Coronary artery (tissue), 2 donors: ENCODE measurements around the gene NPY5R.

Source experiments
- DNase-seq: peaks from one replicate; pipeline ENCODE4 v3.0.0-alpha.2; 2017; ENCODE audit warnings: low spot score
- H3K27ac ChIP-seq, 2 donors: fragments of 200-600 bp; sonication (generic); one replicate each; pipeline ENCODE4 v1.5.1; 2016 to 2019
- H3K4me3 ChIP-seq: fragments of 200-600 bp; sonication (generic); 2 replicates; pipeline ENCODE4 v1.5.1; 2016; ENCODE audit warnings: mild to moderate bottlenecking, moderate library complexity
- TF ChIP-seq, protein P1 (sequence below): fragments of 200-600 bp; sonication (generic); IDR thresholded peaks from one replicate; pipeline ENCODE4 v1.5.1; 2019; ENCODE audit warnings: antibody characterized with exemption

The NPY5R gene

DNA sequence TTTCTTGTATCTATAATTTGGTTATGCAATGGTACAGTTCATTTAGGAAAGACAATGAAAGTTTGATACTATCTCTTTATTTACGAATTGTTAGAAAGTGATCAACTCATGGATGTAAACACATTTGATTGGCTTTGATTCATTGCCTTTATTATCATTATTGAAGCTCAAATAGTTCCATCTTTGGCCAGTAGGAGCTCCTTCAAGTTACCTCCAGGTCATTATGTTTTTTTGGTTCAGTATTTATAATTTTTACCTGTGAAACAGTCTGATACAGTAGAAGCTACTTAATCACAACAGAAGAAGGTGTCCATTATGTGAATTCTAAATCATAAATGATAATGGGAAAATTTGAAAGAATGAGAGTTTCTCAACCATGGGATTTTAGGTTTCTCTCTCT is 12.4 kb downstream of the NPY5R start:
- DNase-seq = no peak
- Histone ChIP-seq H3K27ac (no peak overlapping the region), H3K4me3 (no peak overlapping the region)
- TF ChIP-seq, protein P1, sequence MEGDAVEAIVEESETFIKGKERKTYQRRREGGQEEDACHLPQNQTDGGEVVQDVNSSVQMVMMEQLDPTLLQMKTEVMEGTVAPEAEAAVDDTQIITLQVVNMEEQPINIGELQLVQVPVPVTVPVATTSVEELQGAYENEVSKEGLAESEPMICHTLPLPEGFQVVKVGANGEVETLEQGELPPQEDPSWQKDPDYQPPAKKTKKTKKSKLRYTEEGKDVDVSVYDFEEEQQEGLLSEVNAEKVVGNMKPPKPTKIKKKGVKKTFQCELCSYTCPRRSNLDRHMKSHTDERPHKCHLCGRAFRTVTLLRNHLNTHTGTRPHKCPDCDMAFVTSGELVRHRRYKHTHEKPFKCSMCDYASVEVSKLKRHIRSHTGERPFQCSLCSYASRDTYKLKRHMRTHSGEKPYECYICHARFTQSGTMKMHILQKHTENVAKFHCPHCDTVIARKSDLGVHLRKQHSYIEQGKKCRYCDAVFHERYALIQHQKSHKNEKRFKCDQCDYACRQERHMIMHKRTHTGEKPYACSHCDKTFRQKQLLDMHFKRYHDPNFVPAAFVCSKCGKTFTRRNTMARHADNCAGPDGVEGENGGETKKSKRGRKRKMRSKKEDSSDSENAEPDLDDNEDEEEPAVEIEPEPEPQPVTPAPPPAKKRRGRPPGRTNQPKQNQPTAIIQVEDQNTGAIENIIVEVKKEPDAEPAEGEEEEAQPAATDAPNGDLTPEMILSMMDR = no peak

DNA sequence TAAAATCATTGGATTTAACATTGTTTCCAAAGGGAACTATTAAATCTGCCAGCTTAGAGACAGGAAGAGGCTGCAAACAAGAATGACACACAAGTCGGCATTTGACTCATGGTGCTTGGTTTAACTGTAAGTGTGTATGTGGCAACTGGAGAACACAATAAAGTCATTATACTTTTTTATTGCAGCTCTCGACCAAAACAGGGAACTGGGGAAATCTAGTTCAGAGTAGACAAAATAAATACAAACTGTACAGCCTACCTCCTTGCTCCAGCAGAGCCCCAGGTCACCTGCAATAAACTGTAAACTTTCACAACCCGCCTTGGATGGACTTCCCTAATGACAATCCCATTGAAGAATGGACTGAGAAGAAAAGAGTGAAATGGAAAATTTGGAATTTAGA is 24.0 kb downstream of the NPY5R start:
- Histone ChIP-seq H3K27ac (no peak overlapping the region), H3K4me3 (no peak overlapping the region)
- DNase-seq = no peak
- TF ChIP-seq, protein P1 = no peak

DNA sequence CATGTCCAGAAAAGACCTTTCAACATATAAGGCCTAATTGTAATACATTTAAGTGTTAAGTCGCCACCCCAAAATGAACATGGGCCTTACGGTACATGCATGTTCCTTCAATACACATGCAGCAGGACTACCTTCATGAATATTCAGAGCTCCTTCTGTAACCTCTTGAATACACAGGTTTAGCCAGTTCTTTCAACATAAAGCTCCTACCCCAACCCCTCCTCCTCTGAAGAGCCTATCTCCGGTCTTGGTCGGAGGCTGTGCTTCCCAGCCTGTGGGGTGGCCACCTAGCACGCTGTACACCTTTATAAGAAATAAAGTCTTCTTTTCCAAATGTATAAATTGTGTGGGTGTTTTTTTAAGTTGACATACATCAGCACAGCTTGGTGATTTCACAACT is 28.3 kb downstream of the NPY5R start:
- DNase-seq = no peak
- TF ChIP-seq, protein P1 = no peak
- Histone ChIP-seq H3K4me3 (no peak overlapping the region), H3K27ac (no peak overlapping the region)

DNA sequence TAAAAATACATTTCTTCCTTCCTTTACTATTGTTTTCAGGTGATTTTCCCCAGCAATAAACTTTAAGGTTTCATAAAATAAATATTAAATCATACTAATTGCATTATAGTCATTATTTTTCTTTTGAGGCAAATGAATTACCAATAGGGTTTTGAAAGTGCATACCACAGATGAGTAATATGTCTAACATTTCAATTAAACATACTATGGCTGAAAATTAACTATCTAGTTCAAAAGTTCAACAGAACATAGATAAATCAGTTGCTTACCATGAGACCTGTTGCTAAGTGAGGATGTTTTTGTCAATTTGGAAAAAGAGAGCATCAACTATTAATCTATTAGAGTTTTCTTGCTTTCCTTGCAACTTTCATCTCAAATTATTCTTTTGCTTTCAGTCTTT is 35.0 kb downstream of the NPY5R start:
- no peak for DNase-seq
- H3K4me3 ChIP-seq = no peak overlapping the region
- TF ChIP-seq, protein P1 = no peak
- H3K27ac ChIP-seq = no peak overlapping the region

DNA sequence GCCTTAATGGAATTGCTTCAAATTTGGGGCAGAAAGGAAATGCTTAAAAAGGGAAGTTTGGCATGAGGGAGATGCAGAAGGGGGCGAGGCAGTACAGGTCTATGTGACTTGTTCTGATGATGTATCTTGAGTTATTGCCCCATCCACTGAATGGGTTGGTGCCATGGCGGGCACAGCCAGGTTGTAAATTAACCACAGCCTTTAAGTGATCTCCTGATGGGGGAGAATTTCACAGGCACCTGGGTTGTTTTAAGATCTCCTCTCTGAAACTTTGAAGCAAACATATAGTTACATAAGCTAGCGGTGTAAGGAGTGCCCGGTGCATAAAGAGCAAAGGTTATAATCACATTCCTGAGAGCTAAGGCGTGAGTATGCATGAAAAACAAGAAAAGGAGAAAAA is 37.0 kb downstream of the NPY5R start:
- DNase-seq = no peak
- TF ChIP-seq, protein P1 = no peak
- Histone ChIP-seq H3K27ac (no peak overlapping the region), H3K4me3 (no peak overlapping the region)

- no peak overlapping the region for H3K27ac ChIP-seq
- TF ChIP-seq, protein P1 = no peak
- H3K4me3 ChIP-seq = no peak overlapping the region
- no peak for DNase-seq
Measured at GRCh38 chr4:163382178-163382869, 38.6 kb downstream of the NPY5R start.

DNA sequence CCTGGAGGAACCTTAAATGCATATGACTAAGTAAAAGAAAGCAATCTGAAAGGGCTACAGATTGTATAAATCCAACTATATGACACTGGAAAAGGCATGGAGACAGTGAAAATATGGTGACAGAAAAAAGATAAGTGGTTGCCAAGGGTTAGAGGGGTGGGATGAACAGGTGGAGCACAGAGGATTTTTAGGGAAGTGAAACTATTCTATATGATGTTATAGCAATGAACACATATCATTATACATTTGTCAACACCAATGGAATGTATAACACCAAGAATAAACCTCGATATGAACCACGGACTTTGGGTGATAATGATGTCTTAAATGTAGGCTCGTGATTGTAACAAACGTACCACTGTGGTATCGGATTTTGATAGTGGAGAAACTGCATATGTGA is 40.7 kb downstream of the NPY5R start:
- TF ChIP-seq, protein P1 = no peak
- no peak for DNase-seq
- H3K4me3 ChIP-seq = no peak overlapping the region

More for the DNA sequence above, 40.7 kb downstream of the NPY5R start:
- no peak overlapping the region for H3K27ac ChIP-seq
